GM12878 (cell line): ENCODE results near the gene GPM6B. TPM values are rescaled to one million over a fixed set of nuclear protein-coding genes. Genes with fewer than 3 reads are reported as not detected.

ENCODE experiments used
- ATF2 ChIP-seq: IDR thresholded peaks from 2 replicates; pipeline ENCODE4 v1.6.1; 2012; ENCODE audit warnings: low read length, inconsistent platforms
- CBX5 ChIP-seq: sonication (generic); IDR thresholded peaks from 2 replicates; pipeline ENCODE4 v1.6.1; 2016; ENCODE audit warnings: low read depth, moderate library complexity, mild to moderate bottlenecking, inconsistent platforms
- CEBPZ ChIP-seq: fragments of 150-350 bp; IDR thresholded peaks from 2 replicates; pipeline ENCODE4 v1.6.1; 2016; ENCODE audit warnings: low read depth, low read length
- EGR1 ChIP-seq, 2 experiments: IDR thresholded peaks; 1 replicate in 1 of 2; 2 replicates in 1 of 2; pipeline ENCODE4 v1.6.1; 2011 to 2012; ENCODE audit warnings: low read depth in 2 of 2, low read length in 2 of 2, borderline replicate concordance in 1 of 2, mild to moderate bottlenecking in 1 of 2, moderate library complexity in 1 of 2
- ETV6 ChIP-seq, 2 experiments: fragments of 450-650 bp in 1 of 2; IDR thresholded peaks in 1 of 2; conservative IDR thresholded peaks in 1 of 2; 2 replicates each; pipeline ENCODE4 v1.6.1; 2014; ENCODE audit warnings: antibody characterized with exemption in 1 of 2, borderline replicate concordance in 1 of 2, low read depth in 1 of 2, mild to moderate bottlenecking in 1 of 2, moderate library complexity in 1 of 2
- GABPA ChIP-seq: IDR thresholded peaks from 2 replicates; pipeline ENCODE4 v1.6.1; 2014; ENCODE audit warnings: antibody characterized with exemption, low read depth, mild to moderate bottlenecking, inconsistent platforms
- HDAC6 ChIP-seq: fragments of 200-600 bp; sonication (generic); IDR thresholded peaks from one replicate; pipeline ENCODE4 v1.8.0; 2017; ENCODE audit warnings: antibody characterized with exemption; ENCODE audit not compliant: unreplicated experiment
- IKZF1 ChIP-seq: fragments of 450-650 bp; conservative IDR thresholded peaks from 2 replicates; pipeline ENCODE4 v1.6.1; 2017; ENCODE audit warnings: antibody characterized with exemption, mild to moderate bottlenecking
- KAT2A ChIP-seq: conservative IDR thresholded peaks from 2 replicates; pipeline ENCODE4 v1.6.1; 2011; ENCODE audit warnings: low read depth, low read length; ENCODE audit not compliant: control insufficient read depth
- NFXL1 ChIP-seq: fragments of 450-650 bp; IDR thresholded peaks from 2 replicates; pipeline ENCODE4 v1.6.1; 2017; ENCODE audit warnings: antibody characterized with exemption, mild to moderate bottlenecking, borderline replicate concordance
- POLR2A ChIP-seq: IDR thresholded peaks from 2 replicates; pipeline ENCODE4 v1.6.1; 2011; ENCODE audit warnings: low read depth, mild to moderate bottlenecking, low read length
- SKIL ChIP-seq: fragments of 450-650 bp; IDR thresholded peaks from 2 replicates; pipeline ENCODE4 v1.6.1; 2017; ENCODE audit warnings: mild to moderate bottlenecking, low read depth, inconsistent platforms; ENCODE audit not compliant: poor library complexity, severe bottlenecking
- SREBF2 ChIP-seq: IDR thresholded peaks from 2 replicates; pipeline ENCODE4 v1.6.1; 2012; ENCODE audit warnings: mild to moderate bottlenecking, low read length
- TBL1XR1 ChIP-seq: IDR thresholded peaks from 2 replicates; pipeline ENCODE4 v1.6.1; 2012; ENCODE audit warnings: low read depth, low read length, improper control_type of control experiment
- ZBTB33 ChIP-seq: fragments of 450-650 bp; IDR thresholded peaks from 2 replicates; pipeline ENCODE4 v1.6.1; 2017; ENCODE audit warnings: mild to moderate bottlenecking
- ZNF687 ChIP-seq: fragments of 450-650 bp; IDR thresholded peaks from 2 replicates; pipeline ENCODE4 v1.6.1; 2017; ENCODE audit warnings: mild to moderate bottlenecking, moderate library complexity
- polyA plus RNA-seq, 11 experiments: library from polyadenylated mRNA; depleted of rRNA in 4 of 11; unstranded in 6 of 11; stranded (reverse) in 5 of 11; fragments of >200 nt; fragmentation: Nextera tagmentation in 4 of 11; fragmentation: Illumina TruSeq in 1 of 11; extraction: Ambion mirVana in 4 of 11; extraction: Trizol in 1 of 11; gene quantifications; 1 replicate in 1 of 11; 2 replicates in 10 of 11; pipeline versions ENCODE4 v1.2.1 to v1.2.3, GENCODE V29; 2011 to 2016; ENCODE audit warnings: inconsistent platforms in 2 of 11, missing spikeins in 2 of 11, low read depth in 1 of 11
- total RNA-seq, 4 experiments: library from RNA; depleted of rRNA in 3 of 4; stranded (reverse); fragments of >200 nt in 3 of 4; fragmentation: Illumina TruSeq in 1 of 4; extraction: Trizol in 1 of 4; gene quantifications; 2 replicates each; pipeline versions ENCODE4 v1.2.1 to v1.2.3, GENCODE V29; 2013 to 2021

The GPM6B gene
- total and polyA plus RNA-seq, 10 of the 15 experiments (the other 5 are each of a cell fraction or from before 2014, with no cell fraction given): 0.01 to 2.6 (median 0.37) TPM; not detected in 2

- TF ChIP-seq CEBPZ (no peak), TBL1XR1 (peak; percentile 71), SREBF2 (no peak), ATF2 (peak; percentile 89), ZNF687 (peak; percentile 49), GABPA (no peak), POLR2A (no peak), IKZF1 (peak; percentile 88), ETV6 (conservative IDR thresholded peaks at IDR 0.05 in 1 of 2, IDR thresholded peaks at IDR 0.05 in 1 of 2; ENCODE audit: borderline replicate concordance in 1 of 2, low read depth in 1 of 2) (no peak; a peak in 1 of 4 replicates), NFXL1 (no peak), SKIL (peak; percentile 94), ZBTB33 (no peak), EGR1 (IDR thresholded peaks at IDR 0.05; ENCODE audit: borderline replicate concordance in 1 of 2, low read depth in 2 of 2, low read length in 2 of 2) (no peak), HDAC6 (no peak), KAT2A (no peak), CBX5 (no peak)
Measured at GRCh38 chrX:13742397-13743176, 74.3 kb downstream of the GPM6B start (continued).
